Neural progenitor cell (in vitro differentiated cells): ENCODE measurements around the gene NCS1. TPM values are rescaled to one million over a fixed set of nuclear protein-coding genes. Genes with fewer than 3 reads are reported as not detected.

Experiments used
- DNase-seq: peaks from one replicate; pipeline ENCODE4 v3.0.0-alpha.2; 2016; ENCODE audit warnings: low spot score
- H2AFZ ChIP-seq: fragments of 200-600 bp; sonication (generic); replicated peaks from 2 replicates; pipeline ENCODE4 v1.6.1; 2016; ENCODE audit warnings: antibody characterized with exemption
- H3F3A ChIP-seq: fragments of 200-600 bp; sonication (generic); 2 replicates; pipeline ENCODE4 v1.6.1; 2016; ENCODE audit warnings: antibody characterized with exemption, low read depth
- H3K27ac ChIP-seq: fragments of 200-600 bp; sonication (generic); 2 replicates; pipeline ENCODE4 v1.5.1; 2016; ENCODE audit warnings: mild to moderate bottlenecking
- H3K27me3 ChIP-seq: fragments of 200-600 bp; sonication (generic); 2 replicates; pipeline ENCODE4 v1.6.1; 2016; ENCODE audit warnings: mild to moderate bottlenecking, moderate library complexity
- H3K36me3 ChIP-seq: fragments of 200-600 bp; sonication (generic); 2 replicates; pipeline ENCODE4 v1.5.1; 2016
- H3K4me1 ChIP-seq: fragments of 200-600 bp; sonication (generic); 2 replicates; pipeline ENCODE4 v1.6.1; 2016; ENCODE audit warnings: mixed run types
- H3K4me2 ChIP-seq: fragments of 200-600 bp; sonication (generic); 2 replicates; pipeline ENCODE4 v1.6.1; 2016
- H3K4me3 ChIP-seq: fragments of 200-600 bp; sonication (generic); 2 replicates; pipeline ENCODE4 v1.5.1; 2016
- H3K79me2 ChIP-seq: fragments of 200-600 bp; sonication (generic); 2 replicates; pipeline ENCODE4 v1.6.1; 2016; ENCODE audit warnings: low read depth
- H3K9ac ChIP-seq: fragments of 200-600 bp; sonication (generic); 2 replicates; pipeline ENCODE4 v1.6.1; 2016
- H3K9me3 ChIP-seq: fragments of 200-600 bp; sonication (generic); 2 replicates; pipeline ENCODE4 v1.5.1; 2016; ENCODE audit warnings: low read depth
- H4K20me1 ChIP-seq: fragments of 200-600 bp; sonication (generic); 2 replicates; pipeline ENCODE4 v1.6.1; 2016; ENCODE audit warnings: low read depth
- H3K27ac Mint-ChIP-seq: 3 replicates; pipeline ENCODE4 v1.8.0; 2021; ENCODE audit warnings: mixed read lengths
- H3K27me3 Mint-ChIP-seq: 2 replicates; pipeline ENCODE4 v1.8.0; 2022; ENCODE audit warnings: low read depth, mild to moderate bottlenecking, inconsistent platforms, moderate library complexity, mixed read lengths; ENCODE audit not compliant: insufficient read depth
- H3K36me3 Mint-ChIP-seq: 3 replicates; pipeline ENCODE4 v1.8.0; 2021; ENCODE audit warnings: mixed read lengths
- H3K4me1 Mint-ChIP-seq: 3 replicates; pipeline ENCODE4 v1.8.0; 2021; ENCODE audit warnings: mixed read lengths
- H3K4me3 Mint-ChIP-seq: 3 replicates; pipeline ENCODE4 v1.8.0; 2021; ENCODE audit warnings: mild to moderate bottlenecking, moderate library complexity, mixed read lengths
- H3K9me3 Mint-ChIP-seq: 3 replicates; pipeline ENCODE4 v1.8.0; 2020; ENCODE audit warnings: mixed read lengths
- EZH2 ChIP-seq: fragments of 200-600 bp; sonication (generic); IDR thresholded peaks from 2 replicates; pipeline ENCODE4 v1.6.1; 2017; ENCODE audit warnings: antibody characterized with exemption, mild to moderate bottlenecking, moderate library complexity
- EZH2phosphoT487 ChIP-seq: fragments of 200-600 bp; sonication (generic); IDR thresholded peaks from 2 replicates; pipeline ENCODE4 v1.6.1; 2017; ENCODE audit warnings: antibody characterized with exemption
- total RNA-seq: library from RNA; depleted of rRNA; stranded (reverse); fragments of >200 nt; gene quantifications from 2 replicates; pipeline ENCODE4 v1.2.3, GENCODE V29; 2015; ENCODE audit warnings: low replicate concordance
- TF ChIP-seq, protein P1 (sequence below): fragments of 200-600 bp; sonication (generic); IDR thresholded peaks from 2 replicates; pipeline ENCODE4 v1.5.1; 2017; ENCODE audit warnings: antibody characterized with exemption, mild to moderate bottlenecking

NCS1 gene
- total RNA-seq, 1 donor from 2014 or later: 16.0 TPM

DNA sequence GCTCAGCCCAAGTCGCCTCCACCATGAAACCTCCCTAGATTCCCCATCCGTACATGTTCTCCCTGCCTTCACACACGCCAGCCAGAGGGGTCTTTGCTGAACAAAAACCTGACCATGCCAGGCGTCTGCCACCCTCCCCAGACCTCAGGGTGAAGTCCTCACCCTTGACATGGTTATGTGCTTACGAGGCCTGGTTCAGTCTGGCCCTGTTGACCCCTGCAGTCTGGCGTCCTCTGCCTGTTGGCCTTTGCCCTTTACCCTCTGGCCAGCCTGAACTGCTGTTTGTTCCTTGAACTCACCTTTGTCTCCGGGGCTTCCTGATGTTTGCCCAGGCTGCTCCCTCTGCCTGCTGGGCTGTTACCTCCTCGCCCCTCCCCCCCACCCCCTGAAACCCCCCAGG lies 29.8 kb downstream of the NCS1 start:
- no peak overlapping the region for H3K4me3 ChIP-seq
- peaks cover 7% of the 10 kb centered on the region for H4K20me1 ChIP-seq
- Mint-ChIP-seq H3K4me3 (no peak overlapping the region), H3K27ac (peak overlapping the region; percentile 20), H3K27me3 (no peaks in the 10 kb centered on the region), H3K36me3 (no peaks in the 10 kb centered on the region), H3K9me3 (no peaks in the 10 kb centered on the region), H3K4me1 (peaks cover 33% of the 10 kb centered on the region)
- H3K4me2 ChIP-seq: no peak overlapping the region
- no peaks in the 10 kb centered on the region for H3K36me3 ChIP-seq
- peaks cover 5% of the 10 kb centered on the region for H3F3A ChIP-seq
- no peak for TF ChIP-seq EZH2
- no peaks in the 10 kb centered on the region for H3K9me3 ChIP-seq
- H3K27me3 ChIP-seq: no peaks in the 10 kb centered on the region
- peaks cover 16% of the 10 kb centered on the region for H3K4me1 ChIP-seq
- H3K79me2 ChIP-seq: peaks cover 6% of the 10 kb centered on the region
- H2AFZ ChIP-seq: no peak overlapping the region
- no peak for DNase-seq
- H3K27ac ChIP-seq: no peak overlapping the region
- H3K9ac ChIP-seq: no peak overlapping the region

DNA sequence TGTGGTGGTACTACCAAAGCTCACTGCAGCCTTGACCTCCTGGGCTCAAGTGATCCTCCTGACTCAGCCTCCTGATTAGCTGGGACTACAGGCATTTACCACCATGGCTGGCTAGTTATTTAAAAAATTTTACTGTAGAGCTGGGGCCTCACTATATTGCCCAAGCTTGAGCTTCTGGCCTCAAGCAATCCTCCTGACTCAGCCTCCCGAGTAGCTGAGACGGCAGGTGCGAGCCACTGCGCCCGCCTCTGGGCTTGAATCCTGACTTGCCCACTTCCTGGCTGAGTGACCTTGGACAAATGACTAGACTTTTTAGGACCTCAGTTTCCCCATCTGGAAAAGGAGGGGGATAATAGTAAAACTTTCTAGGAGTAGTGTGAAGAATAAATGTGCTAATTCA lies 32.1 kb downstream of the NCS1 start:
- no peak overlapping the region for H3K4me3 Mint-ChIP-seq

GRCh38 chr9:130204959-130205358 lies 32.8 kb downstream of the NCS1 start:
- Histone ChIP-seq H3F3A (no peaks in the 10 kb centered on the region), H3K4me3 (no peak overlapping the region), H3K79me2 (no peaks in the 10 kb centered on the region), H3K4me2 (peak overlapping the region; percentile 10), H4K20me1 (peaks cover 6% of the 10 kb centered on the region), H2AFZ (no peak overlapping the region), H3K4me1 (peaks cover 14% of the 10 kb centered on the region), H3K27ac (no peak overlapping the region), H3K27me3 (no peaks in the 10 kb centered on the region), H3K9ac (no peak overlapping the region), H3K9me3 (no peaks in the 10 kb centered on the region), H3K36me3 (no peaks in the 10 kb centered on the region)
- no peak for TF ChIP-seq EZH2phosphoT487
- no peak for TF ChIP-seq EZH2
- TF ChIP-seq, protein P1, sequence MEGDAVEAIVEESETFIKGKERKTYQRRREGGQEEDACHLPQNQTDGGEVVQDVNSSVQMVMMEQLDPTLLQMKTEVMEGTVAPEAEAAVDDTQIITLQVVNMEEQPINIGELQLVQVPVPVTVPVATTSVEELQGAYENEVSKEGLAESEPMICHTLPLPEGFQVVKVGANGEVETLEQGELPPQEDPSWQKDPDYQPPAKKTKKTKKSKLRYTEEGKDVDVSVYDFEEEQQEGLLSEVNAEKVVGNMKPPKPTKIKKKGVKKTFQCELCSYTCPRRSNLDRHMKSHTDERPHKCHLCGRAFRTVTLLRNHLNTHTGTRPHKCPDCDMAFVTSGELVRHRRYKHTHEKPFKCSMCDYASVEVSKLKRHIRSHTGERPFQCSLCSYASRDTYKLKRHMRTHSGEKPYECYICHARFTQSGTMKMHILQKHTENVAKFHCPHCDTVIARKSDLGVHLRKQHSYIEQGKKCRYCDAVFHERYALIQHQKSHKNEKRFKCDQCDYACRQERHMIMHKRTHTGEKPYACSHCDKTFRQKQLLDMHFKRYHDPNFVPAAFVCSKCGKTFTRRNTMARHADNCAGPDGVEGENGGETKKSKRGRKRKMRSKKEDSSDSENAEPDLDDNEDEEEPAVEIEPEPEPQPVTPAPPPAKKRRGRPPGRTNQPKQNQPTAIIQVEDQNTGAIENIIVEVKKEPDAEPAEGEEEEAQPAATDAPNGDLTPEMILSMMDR: no peak
- Mint-ChIP-seq H3K27ac (no peak overlapping the region), H3K4me3 (no peak overlapping the region), H3K36me3 (no peaks in the 10 kb centered on the region), H3K27me3 (peaks cover 6% of the 10 kb centered on the region), H3K4me1 (peaks cover 42% of the 10 kb centered on the region), H3K9me3 (no peaks in the 10 kb centered on the region)
- no peak for DNase-seq

More for the DNA sequence above, 32.1 kb downstream of the NCS1 start:
- Mint-ChIP-seq H3K36me3 (no peaks in the 10 kb centered on the region), H3K27me3 (peaks cover 6% of the 10 kb centered on the region), H3K4me1 (peaks cover 42% of the 10 kb centered on the region), H3K27ac (no peak overlapping the region), H3K9me3 (no peaks in the 10 kb centered on the region)
- Histone ChIP-seq H3K4me2 (no peak overlapping the region), H3K27me3 (no peaks in the 10 kb centered on the region), H3K9me3 (no peaks in the 10 kb centered on the region), H3K79me2 (no peaks in the 10 kb centered on the region), H2AFZ (no peak overlapping the region), H3K4me1 (peaks cover 16% of the 10 kb centered on the region), H3F3A (peaks cover 5% of the 10 kb centered on the region), H3K4me3 (no peak overlapping the region), H4K20me1 (peaks cover 7% of the 10 kb centered on the region), H3K36me3 (no peaks in the 10 kb centered on the region), H3K27ac (no peak overlapping the region), H3K9ac (no peak overlapping the region)
- TF ChIP-seq EZH2 (no peak), EZH2phosphoT487 (no peak)
- TF ChIP-seq, protein P1: no peak
- no peak for DNase-seq

DNA sequence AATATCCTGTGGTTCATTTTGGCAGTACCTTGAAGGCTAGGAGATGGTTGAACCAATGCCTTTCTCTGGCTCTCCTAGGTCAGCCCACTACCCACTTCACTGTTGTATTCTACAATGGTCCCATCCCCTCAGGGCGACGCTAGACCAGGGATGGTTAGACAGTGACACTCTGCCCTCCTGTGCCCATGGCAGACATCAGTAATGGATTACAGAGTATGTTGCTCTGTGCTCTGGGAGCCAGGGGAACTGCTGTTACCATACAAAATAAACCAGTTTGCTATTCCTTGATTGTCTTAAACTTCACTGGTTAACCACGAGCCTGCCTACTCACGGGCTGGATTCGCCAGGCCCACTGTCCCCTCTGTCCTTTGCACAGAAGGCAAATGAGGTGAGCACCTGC lies 33.7 kb downstream of the NCS1 start:
- Histone ChIP-seq H3K4me3 (no peak overlapping the region), H4K20me1 (peaks cover 6% of the 10 kb centered on the region), H3K27ac (no peak overlapping the region), H3K4me1 (peaks cover 6% of the 10 kb centered on the region), H3K4me2 (no peak overlapping the region), H3K9ac (no peak overlapping the region), H3K9me3 (no peaks in the 10 kb centered on the region), H2AFZ (no peak overlapping the region), H3K27me3 (no peaks in the 10 kb centered on the region), H3K36me3 (no peaks in the 10 kb centered on the region), H3F3A (no peaks in the 10 kb centered on the region), H3K79me2 (no peaks in the 10 kb centered on the region)
- DNase-seq: no peak
- Mint-ChIP-seq H3K9me3 (no peaks in the 10 kb centered on the region), H3K4me3 (no peak overlapping the region), H3K36me3 (no peaks in the 10 kb centered on the region), H3K27me3 (peaks cover 6% of the 10 kb centered on the region), H3K27ac (no peak overlapping the region), H3K4me1 (peaks cover 40% of the 10 kb centered on the region)
- TF ChIP-seq EZH2phosphoT487 (no peak), EZH2 (no peak)
- TF ChIP-seq, protein P1: no peak
